Fibroblast of villous mesenchyme (primary cell): ENCODE data around the gene SV2A. TPM values are rescaled to one million over a fixed set of nuclear protein-coding genes. Genes with fewer than 3 reads are reported as not detected.

Source experiments
- DNase-seq: peaks from one replicate; pipeline ENCODE4 v3.0.0-alpha.2; 2010; ENCODE audit warnings: low read depth
- H3K4me3 ChIP-seq: 2 replicates; pipeline ENCODE4 v1.5.1; 2011; ENCODE audit warnings: low read depth, mild to moderate bottlenecking, low read length
- total RNA-seq: library from RNA; depleted of rRNA; stranded (reverse); fragments of >200 nt; gene quantifications from 2 replicates; pipeline ENCODE4 v1.2.3, GENCODE V29; 2012
- TF ChIP-seq, protein P1 (sequence below): IDR thresholded peaks from 2 replicates; pipeline ENCODE4 v1.5.1; 2012; ENCODE audit warnings: low read depth, mild to moderate bottlenecking, low read length; ENCODE audit not compliant: insufficient read depth

SV2A gene
- total RNA-seq, 1 donor, result 19.4 TPM

GRCh38 chr1:149929856-149930255 lies 12.2 kb upstream of the SV2A start:
- TF ChIP-seq, protein P1, sequence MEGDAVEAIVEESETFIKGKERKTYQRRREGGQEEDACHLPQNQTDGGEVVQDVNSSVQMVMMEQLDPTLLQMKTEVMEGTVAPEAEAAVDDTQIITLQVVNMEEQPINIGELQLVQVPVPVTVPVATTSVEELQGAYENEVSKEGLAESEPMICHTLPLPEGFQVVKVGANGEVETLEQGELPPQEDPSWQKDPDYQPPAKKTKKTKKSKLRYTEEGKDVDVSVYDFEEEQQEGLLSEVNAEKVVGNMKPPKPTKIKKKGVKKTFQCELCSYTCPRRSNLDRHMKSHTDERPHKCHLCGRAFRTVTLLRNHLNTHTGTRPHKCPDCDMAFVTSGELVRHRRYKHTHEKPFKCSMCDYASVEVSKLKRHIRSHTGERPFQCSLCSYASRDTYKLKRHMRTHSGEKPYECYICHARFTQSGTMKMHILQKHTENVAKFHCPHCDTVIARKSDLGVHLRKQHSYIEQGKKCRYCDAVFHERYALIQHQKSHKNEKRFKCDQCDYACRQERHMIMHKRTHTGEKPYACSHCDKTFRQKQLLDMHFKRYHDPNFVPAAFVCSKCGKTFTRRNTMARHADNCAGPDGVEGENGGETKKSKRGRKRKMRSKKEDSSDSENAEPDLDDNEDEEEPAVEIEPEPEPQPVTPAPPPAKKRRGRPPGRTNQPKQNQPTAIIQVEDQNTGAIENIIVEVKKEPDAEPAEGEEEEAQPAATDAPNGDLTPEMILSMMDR, result no peak
- H3K4me3 ChIP-seq, result no peak overlapping the region
- DNase-seq, result no peak

DNA sequence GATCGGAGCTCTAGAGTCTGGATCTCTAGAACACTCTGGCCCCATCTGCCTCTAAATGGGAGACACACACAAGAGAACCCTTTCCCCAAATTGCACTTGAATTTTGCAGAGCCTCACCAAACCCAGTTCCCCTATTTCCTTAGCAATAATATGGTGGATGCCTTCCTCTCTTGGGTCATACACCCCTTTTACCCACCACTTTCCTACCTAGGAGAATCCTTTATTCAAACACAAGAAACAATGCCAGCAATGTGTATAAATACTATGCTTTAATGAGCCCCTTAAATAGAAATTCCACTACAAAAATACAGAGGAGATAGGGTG lies 10.7 kb upstream of the SV2A start:
- TF ChIP-seq, protein P1, result no peak
- H3K4me3 ChIP-seq, result peak overlapping the region; percentile 99
- no peak for DNase-seq

DNA sequence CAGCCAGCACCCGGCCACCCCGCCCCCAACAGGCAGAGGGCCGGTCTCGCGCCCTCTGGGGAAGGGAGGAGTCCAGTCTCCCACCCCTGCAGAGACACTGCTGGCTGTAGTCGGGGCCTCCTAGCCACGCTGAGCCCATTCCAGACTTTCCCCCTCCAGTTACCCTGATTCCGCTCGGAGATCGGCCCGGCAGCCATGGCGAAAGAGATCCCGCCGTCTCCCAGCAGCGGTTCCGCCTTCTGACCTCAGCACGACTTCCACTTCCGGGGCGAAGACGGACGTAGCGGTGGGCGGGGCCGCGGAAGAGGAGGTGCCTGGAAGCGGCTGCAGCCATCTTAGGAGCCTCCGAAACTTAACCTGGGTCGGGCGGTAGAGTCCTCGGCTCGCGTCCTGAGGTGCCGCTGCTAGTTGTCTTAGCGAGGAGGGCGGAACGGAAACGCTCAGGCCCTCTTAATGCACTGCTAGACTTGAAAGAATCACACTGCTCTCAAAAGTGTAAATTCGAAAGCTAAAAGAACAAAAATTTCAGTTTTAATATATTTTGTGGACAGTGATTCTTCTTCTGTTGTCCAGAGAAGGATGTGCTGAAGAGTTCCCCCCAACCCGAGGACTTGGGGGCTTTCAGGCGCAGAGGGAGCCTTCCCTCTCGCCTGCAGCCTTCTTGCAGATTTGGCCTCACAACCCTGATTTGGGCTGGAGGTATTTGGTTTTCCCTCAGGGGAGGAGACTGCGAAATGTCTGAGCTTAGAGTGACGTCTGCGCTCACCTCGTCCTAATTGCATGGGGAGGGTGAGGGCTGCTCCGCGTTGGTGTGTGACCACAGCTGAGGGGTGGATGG lies 10.1 kb upstream of the SV2A start, which contains the start of gene SF3B4:
TSS of gene SF3B4 (minus strand) at position 241 of the 838 bp plus-strand sequence. CDS start at position 197, 44 bp downstream.
- peak within 1 kb of the TSS; percentile 99 for H3K4me3 ChIP-seq
- DNase-seq, result peak; percentile 95
- TF ChIP-seq, protein P1, result no peak

DNA sequence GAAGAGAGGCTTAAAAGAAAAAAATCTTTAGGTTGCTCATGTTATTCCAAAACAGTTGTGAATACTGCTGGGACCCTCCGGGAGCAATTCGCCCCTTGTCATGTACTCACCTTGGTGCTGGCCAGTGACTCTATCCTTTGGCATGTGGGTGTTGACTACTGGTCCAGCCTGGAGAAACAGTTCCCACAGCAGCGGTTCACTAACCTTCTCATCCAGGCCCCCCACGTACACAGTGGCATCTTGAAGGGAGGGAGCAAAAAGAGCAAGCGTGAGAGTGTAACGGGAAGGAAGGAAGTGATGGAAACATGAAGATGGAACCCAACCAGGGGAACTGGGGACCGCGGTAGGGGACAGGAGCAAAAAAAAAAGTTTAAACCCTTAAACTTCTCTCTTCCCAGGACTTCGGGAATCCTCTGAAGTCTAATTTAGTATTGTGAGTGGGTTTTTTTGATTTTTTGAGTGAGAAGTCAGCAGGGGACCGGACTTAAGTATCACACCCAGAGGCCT lies 9.5 kb upstream of the SV2A start:
- H3K4me3 ChIP-seq, result peak overlapping the region; percentile 99
- TF ChIP-seq, protein P1, result no peak
- no peak for DNase-seq

DNA sequence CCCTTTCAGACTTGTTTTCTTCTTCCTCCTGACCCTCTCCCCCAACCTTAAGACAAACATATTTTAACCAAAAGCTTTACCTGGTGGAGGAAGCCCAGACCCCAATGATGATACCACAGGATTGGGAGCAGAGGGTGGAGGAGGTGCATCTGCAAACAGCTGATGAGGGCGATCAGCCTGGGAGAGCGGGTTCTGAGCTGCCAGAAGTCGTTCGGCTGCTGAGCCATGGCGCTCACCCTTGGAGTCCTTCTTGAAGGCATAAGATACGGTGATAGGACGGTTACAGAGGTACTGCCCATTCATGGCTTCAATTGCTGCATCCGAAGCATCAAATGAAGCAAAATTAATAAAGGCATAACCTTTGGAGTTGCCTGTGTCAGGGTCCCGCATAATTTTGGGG lies 8.7 kb upstream of the SV2A start:
- TF ChIP-seq, protein P1, result no peak
- peak overlapping the region; percentile 99 for H3K4me3 ChIP-seq
- DNase-seq, result no peak

DNA sequence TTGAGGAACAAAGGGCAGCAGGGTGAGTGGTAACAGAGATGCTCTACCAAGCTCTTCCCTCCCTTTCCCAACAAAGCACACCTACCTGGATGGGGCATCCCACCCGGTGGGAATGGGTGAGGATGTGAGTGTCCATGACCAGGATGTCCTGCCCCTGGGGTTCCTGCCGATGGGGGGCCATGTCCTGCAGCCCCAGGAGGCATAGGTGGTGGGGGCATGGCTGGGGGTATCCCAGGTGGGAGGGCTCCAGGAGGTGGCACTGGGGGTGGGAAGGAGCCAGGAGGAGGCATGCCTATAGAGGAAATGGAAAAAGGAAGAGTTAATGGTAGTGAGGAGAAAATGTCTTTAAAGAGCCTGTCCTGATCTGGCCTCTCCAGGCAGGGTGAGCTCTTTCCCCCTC lies 8.1 kb upstream of the SV2A start:
- no peak overlapping the region for H3K4me3 ChIP-seq
- no peak for DNase-seq
- TF ChIP-seq, protein P1, result no peak
